HEK293 (cell line): ENCODE measurements around the gene NAV3.

ENCODE experiments used
- CTCF ChIA-PET: fragments of 350-600 bp; formaldehyde crosslinking; extraction: SDS; loops from one replicate; lab custom pipeline; 2021; ENCODE audit warnings: antibody characterized with exemption; lab: Yijun Ruan, JAX
- POLR2A ChIA-PET: fragments of 300-600 bp; formaldehyde crosslinking; extraction: SDS; loops from one replicate; lab custom pipeline; 2020; ENCODE audit warnings: antibody characterized with exemption, inconsistent platforms; lab: Yijun Ruan, JAX
- H3K27ac ChIP-seq: fragments of 200-500 bp; sonication (Bioruptor generic); 2 replicates; pipeline ENCODE4 v1.5.1; 2014; ENCODE audit warnings: low read depth, low read length, control low read depth, inconsistent platforms; ENCODE audit errors: extremely low read depth
- H3K36me3 ChIP-seq, 2 experiments: fragments of 200-500 bp in 1 of 2; sonication (Bioruptor generic) in 1 of 2; 1 replicate in 1 of 2; 2 replicates in 1 of 2; pipeline ENCODE4 v1.5.1; 2014 to 2017; ENCODE audit warnings: inconsistent platforms in 2 of 2, low read length in 2 of 2; ENCODE audit not compliant: control insufficient read depth in 2 of 2, insufficient read depth in 1 of 2
- H3K4me1 ChIP-seq: fragments of 200-500 bp; sonication (Bioruptor generic); 2 replicates; pipeline ENCODE4 v1.5.1; 2014; ENCODE audit warnings: mild to moderate bottlenecking, low read length, inconsistent platforms; ENCODE audit not compliant: control insufficient read depth, insufficient read depth
- H3K4me3 ChIP-seq: 2 replicates; pipeline ENCODE4 v1.5.1; 2011; ENCODE audit warnings: low read depth, mild to moderate bottlenecking, control low read depth, low read length, moderate library complexity
- H3K9me3 ChIP-seq: fragments of 200-500 bp; sonication (Bioruptor generic); 2 replicates; pipeline ENCODE4 v1.5.1; 2014; ENCODE audit warnings: low read depth, low read length, inconsistent platforms; ENCODE audit not compliant: control insufficient read depth, insufficient read depth
- ELK4 ChIP-seq: IDR thresholded peaks from 2 replicates; pipeline ENCODE4 v1.6.1; 2011; ENCODE audit warnings: mild to moderate bottlenecking, low read depth, low read length, borderline replicate concordance
- FEZF1 ChIP-seq: fragments of 450-650 bp; formaldehyde crosslinking; IDR thresholded peaks from 2 replicates; pipeline ENCODE4 v1.5.1; 2016; ENCODE audit warnings: missing biosample characterization, missing genetic modification characterization
- KLF8 ChIP-seq: fragments of 450-650 bp; formaldehyde crosslinking; IDR thresholded peaks from 2 replicates; pipeline ENCODE4 v1.5.1; 2016; ENCODE audit warnings: missing biosample characterization, missing genetic modification characterization
- KLF9 ChIP-seq: fragments of 450-650 bp; formaldehyde crosslinking; IDR thresholded peaks from 2 replicates; pipeline ENCODE4 v1.5.1; 2016; ENCODE audit warnings: missing biosample characterization, missing genetic modification characterization, low read depth
- ZBTB21 ChIP-seq: fragments of 450-650 bp; formaldehyde crosslinking; IDR thresholded peaks from 2 replicates; pipeline ENCODE4 v1.5.1; 2017; ENCODE audit warnings: missing biosample characterization, missing genetic modification characterization
- ZBTB48 ChIP-seq: fragments of 450-650 bp; formaldehyde crosslinking; IDR thresholded peaks from 2 replicates; pipeline ENCODE4 v1.5.1; 2016; ENCODE audit warnings: missing biosample characterization, missing genetic modification characterization
- ZFP41 ChIP-seq: fragments of 450-650 bp; formaldehyde crosslinking; IDR thresholded peaks from 2 replicates; pipeline ENCODE4 v1.5.1; 2016; ENCODE audit warnings: missing biosample characterization, missing genetic modification characterization, borderline replicate concordance
- ZNF132 ChIP-seq: fragments of 450-650 bp; formaldehyde crosslinking; IDR thresholded peaks from 2 replicates; pipeline ENCODE4 v1.5.1; 2017; ENCODE audit warnings: missing biosample characterization, missing genetic modification characterization, borderline replicate concordance
- ZNF133 ChIP-seq: fragments of 450-650 bp; formaldehyde crosslinking; IDR thresholded peaks from 2 replicates; pipeline ENCODE4 v1.5.1; 2016; ENCODE audit warnings: missing biosample characterization, missing genetic modification characterization
- ZNF174 ChIP-seq: fragments of 450-650 bp; formaldehyde crosslinking; IDR thresholded peaks from 2 replicates; pipeline ENCODE4 v1.5.0; 2017; ENCODE audit warnings: missing biosample characterization, mild to moderate bottlenecking, missing genetic modification characterization
- ZNF223 ChIP-seq: fragments of 450-650 bp; formaldehyde crosslinking; IDR thresholded peaks from 2 replicates; pipeline ENCODE4 v1.5.1; 2016; ENCODE audit warnings: missing biosample characterization, missing genetic modification characterization
- ZNF280D ChIP-seq: fragments of 450-650 bp; formaldehyde crosslinking; IDR thresholded peaks from 2 replicates; pipeline ENCODE4 v1.5.1; 2016; ENCODE audit warnings: missing biosample characterization, missing genetic modification characterization
- ZNF324 ChIP-seq: fragments of 450-650 bp; formaldehyde crosslinking; IDR thresholded peaks from 2 replicates; pipeline ENCODE4 v1.5.1; 2016; ENCODE audit warnings: missing biosample characterization, missing genetic modification characterization
- ZNF558 ChIP-seq: fragments of 450-650 bp; formaldehyde crosslinking; IDR thresholded peaks from 2 replicates; pipeline ENCODE4 v1.5.1; 2016; ENCODE audit warnings: missing biosample characterization, missing genetic modification characterization
- ZNF561 ChIP-seq: fragments of 450-650 bp; IDR thresholded peaks from 2 replicates; pipeline ENCODE4 v1.5.1; 2018; ENCODE audit warnings: missing biosample characterization, missing genetic modification characterization, borderline replicate concordance
- ZNF580 ChIP-seq: fragments of 450-650 bp; formaldehyde crosslinking; IDR thresholded peaks from 2 replicates; pipeline ENCODE4 v1.5.1; 2016; ENCODE audit warnings: missing biosample characterization, missing genetic modification characterization
- ZNF585B ChIP-seq: fragments of 450-650 bp; formaldehyde crosslinking; IDR thresholded peaks from 2 replicates; pipeline ENCODE4 v1.5.1; 2016; ENCODE audit warnings: missing biosample characterization, missing genetic modification characterization
- ZNF623 ChIP-seq: fragments of 450-650 bp; formaldehyde crosslinking; IDR thresholded peaks from 2 replicates; pipeline ENCODE4 v1.5.1; 2016; ENCODE audit warnings: missing biosample characterization, missing genetic modification characterization
- ZNF629 ChIP-seq: fragments of 450-650 bp; formaldehyde crosslinking; IDR thresholded peaks from 2 replicates; pipeline ENCODE4 v1.5.1; 2017; ENCODE audit warnings: missing biosample characterization, missing genetic modification characterization
- ZNF654 ChIP-seq: fragments of 450-650 bp; formaldehyde crosslinking; IDR thresholded peaks from 2 replicates; pipeline ENCODE4 v1.5.1; 2016; ENCODE audit warnings: low read depth, missing biosample characterization, missing genetic modification characterization
- ZNF670 ChIP-seq: fragments of 450-650 bp; formaldehyde crosslinking; IDR thresholded peaks from 2 replicates; pipeline ENCODE4 v1.5.1; 2016; ENCODE audit warnings: missing biosample characterization, missing genetic modification characterization, low read depth
- ZSCAN23 ChIP-seq: fragments of 450-650 bp; formaldehyde crosslinking; IDR thresholded peaks from 2 replicates; pipeline ENCODE4 v1.5.1; 2016; ENCODE audit warnings: missing biosample characterization, missing genetic modification characterization
- ZSCAN30 ChIP-seq: fragments of 450-650 bp; IDR thresholded peaks from 2 replicates; pipeline ENCODE4 v1.5.1; 2018; ENCODE audit warnings: missing biosample characterization, mild to moderate bottlenecking, missing genetic modification characterization, moderate library complexity
- ZSCAN4 ChIP-seq: fragments of 450-650 bp; formaldehyde crosslinking; IDR thresholded peaks from 2 replicates; pipeline ENCODE4 v1.5.1; 2017; ENCODE audit warnings: missing biosample characterization, missing genetic modification characterization
- TF ChIP-seq, protein P1 (sequence below): fragments of 450-650 bp; formaldehyde crosslinking; IDR thresholded peaks from 2 replicates; pipeline ENCODE4 v1.5.1; 2016; ENCODE audit warnings: missing biosample characterization, missing genetic modification characterization

NAV3 gene

DNA sequence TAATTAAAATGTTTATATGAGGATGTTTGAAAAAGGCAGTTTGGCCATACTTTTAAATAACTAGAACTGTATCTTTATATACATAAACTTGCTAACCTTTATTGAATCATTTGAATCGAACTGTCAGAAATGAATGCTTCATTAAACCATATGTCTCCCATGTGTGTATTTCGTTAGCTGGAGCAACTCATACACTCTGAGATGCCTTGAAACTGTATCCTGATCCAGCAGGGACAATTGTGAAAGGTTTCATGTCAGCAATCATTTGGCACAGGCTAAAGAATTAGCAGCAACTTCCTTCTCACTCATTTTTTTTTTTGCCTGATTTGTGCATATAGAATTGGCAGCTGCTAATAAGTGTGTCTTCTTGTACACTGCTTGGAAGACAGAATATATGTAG, 109.9 kb downstream of the NAV3 start (continued):
- TF ChIP-seq, protein P1, sequence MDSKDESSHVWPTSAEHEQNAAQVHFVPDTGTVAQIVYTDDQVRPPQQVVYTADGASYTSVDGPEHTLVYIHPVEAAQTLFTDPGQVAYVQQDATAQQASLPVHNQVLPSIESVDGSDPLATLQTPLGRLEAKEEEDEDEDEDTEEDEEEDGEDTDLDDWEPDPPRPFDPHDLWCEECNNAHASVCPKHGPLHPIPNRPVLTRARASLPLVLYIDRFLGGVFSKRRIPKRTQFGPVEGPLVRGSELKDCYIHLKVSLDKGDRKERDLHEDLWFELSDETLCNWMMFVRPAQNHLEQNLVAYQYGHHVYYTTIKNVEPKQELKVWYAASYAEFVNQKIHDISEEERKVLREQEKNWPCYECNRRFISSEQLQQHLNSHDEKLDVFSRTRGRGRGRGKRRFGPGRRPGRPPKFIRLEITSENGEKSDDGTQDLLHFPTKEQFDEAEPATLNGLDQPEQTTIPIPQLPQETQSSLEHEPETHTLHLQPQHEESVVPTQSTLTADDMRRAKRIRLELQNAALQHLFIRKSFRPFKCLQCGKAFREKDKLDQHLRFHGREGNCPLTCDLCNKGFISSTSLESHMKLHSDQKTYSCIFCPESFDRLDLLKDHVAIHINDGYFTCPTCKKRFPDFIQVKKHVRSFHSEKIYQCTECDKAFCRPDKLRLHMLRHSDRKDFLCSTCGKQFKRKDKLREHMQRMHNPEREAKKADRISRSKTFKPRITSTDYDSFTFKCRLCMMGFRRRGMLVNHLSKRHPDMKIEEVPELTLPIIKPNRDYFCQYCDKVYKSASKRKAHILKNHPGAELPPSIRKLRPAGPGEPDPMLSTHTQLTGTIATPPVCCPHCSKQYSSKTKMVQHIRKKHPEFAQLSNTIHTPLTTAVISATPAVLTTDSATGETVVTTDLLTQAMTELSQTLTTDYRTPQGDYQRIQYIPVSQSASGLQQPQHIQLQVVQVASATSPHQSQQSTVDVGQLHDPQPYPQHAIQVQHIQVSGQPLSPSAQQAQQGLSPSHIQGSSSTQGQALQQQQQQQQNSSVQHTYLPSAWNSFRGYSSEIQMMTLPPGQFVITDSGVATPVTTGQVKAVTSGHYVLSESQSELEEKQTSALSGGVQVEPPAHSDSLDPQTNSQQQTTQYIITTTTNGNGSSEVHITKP (tag by site-specific recombination): no peak
- TF ChIP-seq ZNF580 (no peak), ZNF654 (tag by site-specific recombination) (no peak), ZNF132 (tag by site-specific recombination) (no peak), ZFP41 (tag by site-specific recombination) (no peak), FEZF1 (tag by site-specific recombination) (no peak), ZBTB48 (tag by site-specific recombination) (no peak)

- ChIA-PET CTCF (no interaction called here), POLR2A (no interaction called here)
Observed at GRCh38 chr12:77941401-77941800, 110.7 kb downstream of the NAV3 start.

DNA sequence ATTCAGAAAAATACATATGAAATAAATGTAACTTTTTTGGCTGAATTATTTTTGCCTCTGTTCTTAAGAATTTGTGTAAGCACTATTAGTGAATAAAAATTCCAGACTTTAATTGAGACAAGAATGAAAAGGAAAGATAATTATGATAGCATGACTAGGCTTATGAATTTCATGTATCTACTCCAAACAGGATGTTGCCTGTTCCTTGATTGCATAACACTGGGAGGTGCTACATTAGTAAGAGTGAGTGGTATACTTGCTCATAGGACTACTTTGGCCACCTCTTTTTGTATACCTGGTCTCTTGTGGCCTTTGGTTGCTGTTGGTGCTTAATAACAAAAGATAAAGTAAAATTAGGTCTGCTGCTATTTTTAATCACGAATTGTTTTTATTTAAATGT, 112.8 kb downstream of the NAV3 start:
- H3K27ac ChIP-seq: no peak overlapping the region
- no peak for TF ChIP-seq ZSCAN30 (tag by site-specific recombination)
- no peak for TF ChIP-seq ZNF585B (tag by site-specific recombination)
- TF ChIP-seq ZNF558 (tag by site-specific recombination): no peak
- TF ChIP-seq ZNF280D: no peak
- no peak for TF ChIP-seq ZNF174
- TF ChIP-seq ZSCAN23: no peak
- no peak for TF ChIP-seq ZNF629 (tag by site-specific recombination)
- no peak for TF ChIP-seq ZSCAN4 (tag by site-specific recombination)
- no peak for TF ChIP-seq ZNF623
- TF ChIP-seq ZNF670 (tag by site-specific recombination): no peak
- TF ChIP-seq ZNF324 (tag by site-specific recombination): no peak
- TF ChIP-seq ZNF561 (tag by site-specific recombination): no peak
- no peak for TF ChIP-seq ZNF133 (tag by site-specific recombination)
- TF ChIP-seq ELK4: no peak
- no peak for TF ChIP-seq ZNF223 (tag by site-specific recombination)
- TF ChIP-seq ZNF132 (tag by site-specific recombination): no peak
- POLR2A ChIA-PET: no interaction called here
- H3K4me3 ChIP-seq: no peak overlapping the region
- H3K9me3 ChIP-seq: no peaks in the 10 kb centered on the region
- peaks cover 8% of the 10 kb centered on the region; the same call in 1 of the 2 replicates for H3K4me1 ChIP-seq
- no peaks in the 10 kb centered on the region for H3K36me3 ChIP-seq
- CTCF ChIA-PET: no interaction called here

More at GRCh38 chr12:77941401-77941800, 110.7 kb downstream of the NAV3 start:
- peaks cover 8% of the 10 kb centered on the region; the same call in 1 of the 2 replicates for H3K4me1 ChIP-seq
- no peak overlapping the region for H3K27ac ChIP-seq
- no peak overlapping the region for H3K4me3 ChIP-seq
- no peaks in the 10 kb centered on the region for H3K36me3 ChIP-seq
- no peaks in the 10 kb centered on the region for H3K9me3 ChIP-seq
- TF ChIP-seq ZBTB21 (tag by site-specific recombination): no peak
- no peak for TF ChIP-seq KLF9
- no peak for TF ChIP-seq ZNF174
- no peak for TF ChIP-seq KLF8
